ENCODE results near the gene VTI1A.

The VTI1A gene

DNA sequence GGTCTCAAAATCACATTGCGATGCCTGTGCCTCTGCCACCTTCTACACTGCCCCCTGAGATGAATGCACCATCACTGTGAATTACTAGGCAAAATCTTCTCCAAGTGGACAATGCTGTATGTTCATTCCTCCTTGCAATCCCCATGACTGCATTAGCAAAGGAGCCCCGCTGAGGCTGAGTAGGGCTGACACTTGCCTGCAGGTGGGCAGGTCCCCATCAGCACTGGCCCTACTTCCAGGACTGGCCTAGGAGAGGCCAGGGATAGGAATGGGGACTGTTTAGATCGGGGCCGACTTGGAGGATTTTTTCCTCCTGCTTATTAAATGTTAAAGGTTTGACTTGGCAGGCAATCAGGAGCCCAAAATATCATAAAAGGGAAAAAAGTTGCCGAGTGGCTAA is 376.0 kb downstream of the VTI1A start:
- DNase-seq (ENCODE audit: low read depth in 2 of 3, low spot score in 1 of 3) = no peak

DNA sequence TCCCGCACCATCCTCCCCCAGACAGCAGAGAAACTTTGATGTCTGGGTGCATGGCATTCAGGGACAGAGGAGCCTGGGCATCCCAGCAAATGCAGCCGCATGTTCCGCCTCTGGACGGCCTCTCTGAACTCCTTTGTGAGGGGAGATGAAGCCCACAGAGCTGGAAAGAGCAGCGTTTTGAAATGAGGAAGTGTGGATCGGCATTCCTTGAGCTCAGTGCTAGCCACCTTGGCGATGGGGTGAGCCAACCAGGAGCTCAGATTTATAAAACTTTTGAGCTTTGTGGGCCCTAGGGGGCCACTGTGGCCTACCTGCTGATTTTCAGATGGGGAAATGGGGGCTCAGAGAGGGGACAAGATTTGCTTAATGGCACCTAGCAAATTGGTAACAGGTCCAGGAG is 376.6 kb downstream of the VTI1A start:
- no peak for DNase-seq (ENCODE audit: low read depth in 2 of 3, low spot score in 1 of 3)

DNA sequence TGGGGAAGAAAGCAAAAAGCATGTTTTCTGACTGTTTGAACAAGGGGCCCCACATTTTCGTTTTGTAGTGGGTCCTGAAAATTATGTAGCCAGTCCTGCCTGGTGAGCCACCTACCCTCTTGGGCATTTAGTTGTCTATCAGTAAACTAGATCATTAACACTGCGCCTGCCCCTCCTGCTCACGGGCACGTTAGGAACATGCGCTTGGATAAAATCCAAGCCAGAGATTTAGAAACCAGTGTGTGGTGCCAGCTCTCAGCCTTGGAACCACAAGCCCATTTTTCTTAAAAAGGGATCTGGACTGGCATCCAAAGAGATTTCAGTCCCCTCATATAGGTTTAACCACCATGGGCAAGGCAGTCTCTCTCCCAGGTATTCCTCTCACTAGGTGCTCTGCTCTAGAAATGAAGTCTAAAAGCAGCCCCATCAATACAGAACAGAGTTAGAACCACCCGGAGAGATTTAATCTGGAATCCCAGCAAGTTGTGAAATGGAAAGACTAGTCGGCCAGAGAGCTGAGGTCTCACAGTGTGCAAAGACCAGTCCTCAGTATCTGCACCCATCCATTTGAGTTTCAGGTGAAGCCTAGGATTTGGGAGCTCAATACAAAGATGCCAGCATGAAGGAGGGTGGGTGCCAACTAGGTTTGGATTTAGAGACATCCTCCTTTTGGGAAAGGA is 379.1 kb downstream of the VTI1A start:
- no peak for DNase-seq (ENCODE audit: low read depth in 2 of 3, low spot score in 1 of 3)

DNA sequence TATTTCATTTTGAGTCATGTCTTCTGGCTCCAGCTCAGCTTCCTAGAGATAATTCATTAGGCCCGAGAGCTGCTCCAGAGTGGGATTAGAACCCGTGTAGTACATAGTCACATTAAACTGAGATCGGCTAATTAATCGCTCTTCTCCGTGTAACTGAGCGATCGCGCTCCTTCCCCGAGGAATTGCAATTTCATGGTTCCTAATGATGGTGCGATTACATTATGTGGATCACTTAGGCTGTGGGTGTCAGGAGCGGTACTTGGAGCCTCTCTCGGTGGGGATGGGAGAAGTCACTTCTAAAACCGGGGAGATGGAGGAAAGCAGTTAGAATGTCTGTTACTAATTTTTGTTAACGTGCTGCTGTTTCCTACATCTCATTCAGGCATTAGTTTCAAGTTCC is 380.1 kb downstream of the VTI1A start:
- no peak for DNase-seq (ENCODE audit: low read depth in 2 of 3, low spot score in 1 of 3)

DNA sequence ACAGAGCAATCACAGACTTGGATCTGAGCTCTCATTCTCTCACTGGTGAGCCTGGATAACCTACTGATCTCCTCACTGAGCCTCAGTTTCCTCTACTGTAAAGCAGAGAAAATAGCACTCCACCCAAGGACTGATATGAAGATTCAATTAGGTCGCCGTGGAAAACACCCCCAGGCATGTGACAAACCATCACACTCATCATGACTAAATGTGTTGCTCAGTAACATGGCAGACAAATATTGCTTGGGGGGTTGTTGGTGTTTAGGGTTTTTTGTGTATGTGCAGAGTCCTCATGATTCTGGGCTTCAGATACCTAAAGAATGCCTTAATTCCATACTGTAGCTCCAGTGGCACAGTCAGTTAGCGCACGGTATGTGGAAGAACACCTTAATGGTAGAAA is 380.9 kb downstream of the VTI1A start:
- DNase-seq (ENCODE audit: low read depth in 2 of 3, low spot score in 1 of 3) = no peak

DNA sequence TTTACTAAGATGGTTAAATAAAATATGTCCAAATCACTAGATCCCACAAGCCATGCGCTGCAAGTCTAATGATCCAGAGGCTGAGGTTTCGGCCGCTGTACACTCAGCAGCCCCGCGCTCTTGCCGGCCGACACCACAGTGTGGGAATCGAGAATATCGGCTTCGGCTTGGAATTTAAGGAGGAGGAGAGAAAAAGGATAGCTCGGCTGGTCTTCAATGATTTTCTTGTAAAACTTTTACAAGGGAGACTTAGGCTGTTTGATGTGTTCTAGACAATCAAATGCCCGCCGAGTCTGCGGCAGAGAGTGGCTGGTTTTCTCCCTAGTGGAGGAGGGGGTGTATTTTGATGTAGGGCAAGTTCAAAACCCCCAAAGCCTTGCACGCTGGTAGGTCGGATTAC is 384.8 kb downstream of the VTI1A start:
- no peak for DNase-seq (ENCODE audit: low read depth in 2 of 3, low spot score in 1 of 3)

DNA sequence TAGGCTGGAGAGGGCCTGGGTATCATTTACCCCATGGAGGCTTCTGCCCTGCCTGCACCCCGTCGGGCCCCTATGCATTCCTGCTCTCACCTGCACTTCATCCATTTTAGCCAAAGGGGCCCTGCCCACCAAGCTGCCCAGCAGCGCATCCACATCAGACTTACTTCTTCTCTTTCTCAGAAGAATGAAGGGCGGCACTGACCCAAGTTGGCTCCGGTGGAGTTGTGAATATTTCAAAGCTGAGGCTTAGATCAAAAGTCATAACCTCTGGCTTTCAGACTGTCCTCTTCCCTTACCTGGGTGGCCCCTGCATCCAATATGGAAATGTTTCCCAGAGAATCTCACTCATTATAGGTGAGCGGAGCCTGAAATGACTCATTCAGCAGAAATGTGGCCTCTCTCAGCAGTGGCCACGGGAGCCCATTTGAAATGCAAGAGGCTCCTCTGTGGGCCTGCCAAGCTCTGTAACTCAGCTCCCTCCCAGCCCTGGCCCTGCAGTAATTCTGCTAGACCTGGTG is 385.4 kb downstream of the VTI1A start:
- no peak for DNase-seq (ENCODE audit: low read depth in 2 of 3, low spot score in 1 of 3)

DNA sequence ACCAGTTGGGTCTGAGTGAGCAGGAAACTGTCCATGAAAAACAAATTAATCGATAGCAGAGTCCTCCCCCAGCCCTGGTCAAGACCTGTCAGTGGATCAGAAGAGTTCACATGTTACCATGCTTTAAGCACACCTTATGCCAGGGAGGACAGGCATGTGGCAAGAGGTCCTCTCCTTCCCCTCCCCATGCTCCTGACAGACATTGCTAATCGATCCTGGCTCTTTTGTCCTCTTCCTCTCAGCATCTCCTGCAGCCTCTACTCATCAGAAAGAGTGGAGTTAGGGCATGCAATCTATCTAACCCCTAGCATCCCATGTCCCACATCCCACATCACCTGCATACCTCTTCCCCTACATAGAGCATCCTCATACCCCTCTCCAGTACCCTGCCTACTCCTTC is 385.9 kb downstream of the VTI1A start:
- DNase-seq (ENCODE audit: low read depth in 2 of 3, low spot score in 1 of 3) = no peak

DNA sequence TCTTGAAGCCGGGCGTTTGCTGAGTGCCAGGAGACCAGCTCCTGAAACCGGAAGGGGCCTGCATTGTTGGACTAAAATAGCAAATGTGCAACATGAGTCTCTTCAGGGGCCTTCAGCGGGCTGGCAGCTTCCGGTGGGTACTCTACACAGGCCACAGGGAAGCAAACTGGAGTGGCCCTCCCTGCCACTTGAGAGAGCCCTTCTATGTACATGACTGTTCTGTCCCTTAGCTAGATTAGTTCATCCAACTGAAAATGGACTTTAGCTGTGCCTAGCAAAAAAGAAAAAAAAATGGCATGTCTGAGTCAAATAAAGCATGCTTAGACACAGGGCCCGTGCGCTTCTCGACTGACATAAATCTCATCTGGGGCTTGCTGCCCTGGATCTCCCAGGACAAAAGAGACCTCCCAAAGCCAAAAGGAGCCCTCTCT is 387.8 kb downstream of the VTI1A start:
- DNase-seq (ENCODE audit: low read depth in 2 of 3, low spot score in 1 of 3) = no peak

DNA sequence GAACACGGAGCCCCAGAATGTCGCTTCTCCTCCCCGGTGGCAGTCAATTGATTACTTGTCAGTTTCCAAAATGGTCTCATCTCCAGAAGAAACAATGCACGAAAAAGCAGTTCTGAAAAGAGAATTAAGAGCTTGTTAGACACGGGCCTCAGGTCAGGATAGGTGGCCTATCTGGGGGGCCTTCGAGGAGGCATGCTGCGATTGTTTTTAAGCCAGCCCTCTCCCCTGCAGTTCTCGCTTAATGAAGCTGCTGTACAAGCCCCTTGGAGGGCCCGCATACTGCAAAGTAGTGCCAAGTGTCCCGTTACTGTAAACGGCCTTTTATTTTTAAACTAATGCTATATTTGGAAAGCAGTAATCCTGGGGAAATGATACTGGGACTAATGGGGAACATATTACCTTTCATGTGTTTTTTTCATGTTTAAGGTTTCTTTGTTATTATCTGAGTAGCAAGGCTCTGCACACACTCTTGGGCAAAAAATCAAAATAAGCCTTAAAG is 388.3 kb downstream of the VTI1A start:
- no peak for DNase-seq (ENCODE audit: low read depth in 2 of 3, low spot score in 1 of 3)

DNA sequence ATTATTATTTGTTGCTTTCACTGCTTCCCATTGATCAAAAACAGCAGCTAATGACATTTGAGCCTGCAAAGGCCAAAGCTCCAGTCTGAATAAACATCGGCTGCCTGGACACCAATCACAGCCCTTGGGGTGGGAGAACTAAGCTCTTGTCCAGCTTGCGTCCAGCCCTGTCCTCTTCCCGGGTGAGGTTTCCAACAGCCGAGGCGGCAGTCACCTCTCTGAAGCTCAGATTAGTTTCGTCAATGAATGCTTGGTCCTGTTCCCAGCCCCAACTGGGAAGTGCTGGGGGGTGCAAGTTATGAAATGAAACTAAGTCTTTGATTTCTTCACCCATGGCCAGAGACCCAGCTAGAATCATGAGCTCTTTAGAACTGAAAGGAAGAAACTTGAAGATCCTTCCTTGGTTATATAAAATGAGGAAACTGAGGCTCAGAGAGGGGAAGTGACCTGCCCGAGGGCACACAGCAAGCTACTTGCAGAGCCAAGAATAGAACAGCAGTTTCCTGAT is 389.0 kb downstream of the VTI1A start:
- DNase-seq (ENCODE audit: low read depth in 2 of 3, low spot score in 1 of 3) = no peak

DNA sequence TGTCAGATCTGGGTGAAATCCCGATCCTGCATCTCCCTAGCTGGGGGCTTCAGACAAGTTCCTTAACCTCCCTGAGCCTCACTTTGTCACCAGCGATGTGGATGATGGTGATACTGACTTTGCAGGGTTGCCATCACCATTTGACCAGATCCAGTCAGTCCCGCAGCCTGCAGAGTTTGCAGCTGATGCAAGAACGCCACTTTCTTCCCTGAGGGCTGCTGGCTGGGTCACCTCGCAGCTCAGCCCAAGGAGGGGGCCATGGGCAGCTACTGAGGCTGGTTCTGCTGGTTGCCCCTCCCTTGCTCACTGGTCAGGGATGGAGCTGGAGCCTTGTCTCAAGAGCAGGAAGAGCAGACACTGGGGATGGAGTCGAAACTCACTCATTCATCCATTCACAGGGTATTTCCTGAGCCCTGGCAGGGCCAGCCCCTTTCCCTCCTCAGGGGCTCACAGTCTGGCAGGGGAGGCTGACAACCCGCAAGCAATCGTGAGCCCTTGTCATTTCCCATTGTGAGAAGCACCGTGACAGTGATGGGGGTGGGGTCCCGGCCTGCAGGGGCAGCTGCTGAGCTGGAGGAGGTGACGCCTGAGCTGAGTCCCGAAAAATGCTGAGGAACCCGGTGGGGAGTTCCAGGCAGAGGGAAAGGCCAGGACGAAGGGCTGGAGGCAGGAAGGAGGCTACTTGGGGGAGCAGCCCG is 391.9 kb downstream of the VTI1A start:
- DNase-seq (ENCODE audit: low read depth in 2 of 3, low spot score in 1 of 3) = no peak

DNA sequence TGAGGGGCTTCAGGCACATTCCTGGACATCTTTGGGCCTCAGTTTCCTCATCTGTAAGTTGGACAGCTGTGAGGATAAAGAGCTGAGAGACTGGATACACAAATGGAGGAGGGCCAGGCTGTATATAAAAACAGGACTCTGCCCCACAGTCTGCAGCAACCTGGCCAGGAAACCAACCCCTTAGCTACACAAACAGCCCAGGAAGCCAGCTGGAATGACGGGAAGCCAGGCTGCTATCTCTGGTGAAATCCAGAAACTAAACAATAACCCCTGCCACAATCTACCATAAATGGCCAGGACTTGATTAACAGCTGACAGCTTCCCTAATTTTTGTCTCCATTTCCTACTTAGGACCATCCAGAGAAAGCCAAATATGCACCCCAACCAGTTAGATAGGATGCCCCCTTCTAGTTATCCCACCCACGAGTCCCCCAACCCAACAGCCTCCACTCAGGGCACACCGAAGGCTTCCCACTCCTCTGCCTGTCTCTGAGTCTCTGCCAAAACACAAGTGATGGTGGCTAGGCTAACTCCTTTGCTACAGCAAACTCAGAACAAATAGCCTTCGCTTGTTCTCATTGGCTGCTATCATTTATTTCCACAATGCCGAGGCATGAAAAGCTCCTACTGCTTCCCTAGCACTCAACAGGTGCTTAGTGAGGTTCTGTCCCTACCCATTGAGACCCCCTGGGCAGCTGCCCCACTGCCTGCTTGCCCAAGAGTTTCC is 393.1 kb downstream of the VTI1A start:
- no peak for DNase-seq (ENCODE audit: low read depth in 2 of 3, low spot score in 1 of 3)

DNA sequence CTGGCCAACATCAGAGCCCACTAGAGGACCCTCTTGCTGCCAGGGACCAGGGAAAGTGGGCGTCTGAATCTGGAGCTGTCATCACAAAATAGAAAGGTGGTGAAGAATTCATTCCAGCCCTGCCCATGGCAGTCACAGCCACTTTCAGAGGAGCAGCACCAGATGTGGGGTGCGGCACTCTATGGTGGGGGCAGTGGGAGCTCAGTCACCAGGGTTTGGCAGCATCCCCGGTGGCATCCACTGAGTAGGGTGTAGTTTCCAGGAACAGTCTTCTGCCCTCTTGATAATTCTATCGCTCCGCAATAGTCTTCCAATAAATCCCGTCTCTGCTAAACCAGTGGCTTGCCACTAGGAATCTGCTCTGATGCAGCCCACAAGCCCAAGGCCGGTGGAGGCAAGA is 394.5 kb downstream of the VTI1A start:
- no peak for DNase-seq (ENCODE audit: low read depth in 2 of 3, low spot score in 1 of 3)

DNA sequence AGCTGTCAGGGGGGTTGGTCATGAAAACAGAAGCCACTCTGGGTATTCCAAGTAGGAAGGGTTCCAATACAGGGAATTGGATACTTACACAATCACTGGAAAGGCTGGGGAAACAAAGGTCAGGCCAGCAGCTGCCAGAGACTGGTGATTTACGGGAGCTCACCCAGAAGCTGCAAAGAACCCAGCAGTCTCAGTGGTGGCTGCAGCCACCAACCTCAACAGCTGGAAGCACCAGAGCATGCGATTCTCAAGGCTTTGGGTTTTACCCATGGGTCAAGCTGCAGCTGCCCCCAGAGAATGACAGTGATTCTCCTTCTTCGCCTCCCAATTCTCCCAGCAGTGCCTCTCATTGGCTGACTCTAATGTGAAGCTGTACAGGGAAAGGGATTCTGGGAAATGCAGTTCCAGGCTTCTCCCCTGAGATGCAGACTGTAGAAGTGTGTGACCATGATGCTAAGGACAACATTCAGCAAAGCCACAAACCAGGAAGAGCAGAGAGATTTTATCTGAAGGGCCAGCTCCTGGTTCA is 395.9 kb downstream of the VTI1A start:
- DNase-seq (ENCODE audit: low read depth in 2 of 3, low spot score in 1 of 3) = no peak

DNA sequence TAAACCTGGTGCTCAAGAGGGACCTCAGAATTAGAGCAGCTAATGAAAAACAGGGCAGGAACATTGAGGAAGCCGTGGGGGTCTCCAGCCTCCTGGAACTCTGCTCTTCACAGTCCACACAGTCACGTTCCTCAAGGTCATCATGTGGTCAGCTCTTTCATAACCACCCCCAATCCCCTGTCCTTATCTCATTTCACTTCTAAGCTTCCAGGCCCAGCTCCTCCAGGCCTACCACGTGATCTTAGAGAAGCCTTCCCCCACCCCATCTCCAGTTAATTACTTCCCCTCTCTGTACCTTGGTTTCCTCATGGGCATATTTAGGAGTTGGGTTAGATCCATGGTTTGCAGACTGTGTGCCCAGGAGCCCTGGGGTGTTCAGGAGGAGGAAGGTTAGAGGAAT is 396.6 kb downstream of the VTI1A start:
- no peak for DNase-seq (ENCODE audit: low read depth in 2 of 3, low spot score in 1 of 3)

DNA sequence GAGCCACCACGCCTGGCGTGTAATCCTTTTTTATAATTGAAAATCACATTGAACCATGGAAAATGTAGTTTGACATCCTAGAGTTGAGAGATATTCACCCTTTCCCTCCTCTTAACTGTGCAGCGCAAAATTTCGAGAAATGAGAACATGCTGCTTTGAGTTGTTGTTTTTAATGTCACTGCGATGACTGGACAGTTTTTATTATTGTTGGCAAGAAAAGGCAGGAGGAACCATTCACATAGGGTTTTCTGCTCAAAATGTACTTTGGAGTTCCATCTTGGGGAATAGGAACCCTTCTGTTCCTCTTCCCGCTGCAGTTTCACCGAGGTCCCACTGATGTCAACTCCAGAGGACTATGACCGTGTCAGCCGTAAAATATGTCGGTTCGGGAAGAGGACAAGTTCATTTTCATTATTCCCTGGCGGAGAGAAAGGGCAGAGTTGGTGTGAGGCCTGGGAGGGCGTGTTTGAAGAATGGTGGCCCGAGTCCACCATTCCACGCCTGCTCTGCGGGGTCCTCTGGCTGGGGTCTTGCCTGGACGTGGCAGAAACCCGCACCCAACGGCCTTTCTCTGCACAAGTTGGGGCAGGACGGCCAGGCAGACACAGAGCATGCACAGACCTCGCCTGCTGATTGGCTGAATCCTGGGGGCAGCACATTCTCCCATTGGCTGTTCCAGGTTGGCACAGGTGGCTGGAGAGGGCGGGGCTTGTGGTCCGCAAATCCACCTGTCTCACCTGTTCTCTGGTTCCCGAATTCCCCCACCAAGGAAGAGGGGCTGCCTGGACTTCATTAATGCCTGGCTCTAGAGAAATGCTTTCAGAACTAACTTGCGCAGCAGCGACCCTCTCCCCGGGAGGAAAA is 397.9 kb downstream of the VTI1A start:
- no peak for DNase-seq (ENCODE audit: low read depth in 2 of 3, low spot score in 1 of 3)

DNA sequence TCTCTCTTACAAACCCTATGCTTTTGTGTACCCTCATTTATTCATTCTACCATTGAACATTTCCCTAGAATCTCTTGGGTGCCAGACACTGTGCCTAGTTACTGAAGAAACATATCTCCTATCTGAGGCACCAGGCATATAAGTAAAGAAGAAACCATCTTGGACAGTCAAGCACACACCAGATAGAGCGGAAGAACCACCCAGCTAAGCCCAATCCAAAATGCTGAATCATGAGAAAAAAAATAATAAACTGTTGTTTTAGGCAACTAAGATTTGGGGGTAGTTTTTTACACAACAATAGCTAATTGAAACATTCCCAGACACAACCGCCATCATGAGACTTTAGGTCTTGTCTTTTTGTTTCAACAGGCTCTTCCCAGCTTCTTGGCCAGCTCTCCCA is 400.8 kb downstream of the VTI1A start:
- no peak for DNase-seq (ENCODE audit: low read depth in 2 of 3, low spot score in 1 of 3)

DNA sequence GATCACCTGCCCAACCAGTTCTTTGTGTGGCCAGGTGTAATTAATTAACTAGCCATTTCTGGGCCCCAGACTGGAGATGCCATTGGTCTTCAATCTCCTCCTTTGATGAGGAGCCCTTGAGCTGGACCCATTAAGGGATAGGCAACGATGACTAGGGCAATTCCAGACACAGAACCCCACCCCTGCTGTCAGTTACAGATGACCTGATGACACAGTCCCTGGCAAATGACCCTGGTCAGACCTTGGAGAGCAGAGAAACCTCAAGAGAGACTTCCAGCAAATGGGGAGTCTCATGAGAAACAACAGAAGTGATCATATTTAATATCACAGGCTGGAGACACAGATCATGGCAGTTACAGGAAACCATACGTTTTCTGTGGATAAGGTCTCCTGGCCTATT is 401.2 kb downstream of the VTI1A start:
- no peak for DNase-seq (ENCODE audit: low read depth in 2 of 3, low spot score in 1 of 3)

DNA sequence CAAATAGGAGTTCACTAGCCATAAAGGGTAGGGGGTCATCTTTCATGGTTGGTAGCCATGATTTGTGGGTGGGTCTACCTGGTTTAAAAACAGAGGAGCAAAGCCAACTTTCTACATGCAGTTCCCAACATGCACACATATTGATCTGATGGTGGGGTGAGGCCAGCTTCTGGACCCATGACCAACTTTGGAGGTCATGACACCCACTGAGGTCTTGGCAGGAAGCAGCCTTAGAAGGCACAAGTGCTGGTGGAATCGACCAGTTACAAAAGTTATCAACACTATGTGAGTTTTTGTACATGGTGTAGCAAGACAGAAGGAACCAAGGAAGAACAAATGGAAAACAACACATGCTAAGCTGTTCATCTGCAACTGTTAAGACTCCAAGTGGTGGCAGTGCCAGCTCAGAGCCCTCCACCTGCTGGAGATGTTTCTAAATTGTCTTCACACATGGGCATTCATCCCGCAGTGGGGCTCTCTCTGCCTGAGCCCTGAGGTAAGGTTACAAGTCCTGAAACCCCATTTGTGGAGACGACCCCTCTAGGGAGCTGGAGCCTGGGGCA is 401.9 kb downstream of the VTI1A start:
- DNase-seq (ENCODE audit: low read depth in 2 of 3, low spot score in 1 of 3) = no peak

All from stimulated activated CD4-positive, alpha-beta T cell treated with anti-CD3 and anti-CD28 coated beads, Interleukin-12 subunit alpha, Interleukin-12 subunit beta, amount 100 ng/mL, for 48 hours (primary cell).